NCI-H1694 (cell line): ENCODE measurements around the gene CYTH3.
"Not testable (repeated sequence)": the region's sequence is repeated elsewhere in the genome, so short reads cannot be mapped to it uniquely, and the experiment has no call there.

ENCODE experiments used
- DNase-seq: peaks from one replicate; lab custom pipeline; 2025; lab: John Stamatoyannopoulos, UW

Gene CYTH3

GRCh38 chr7:6272481-6273323 is at the start of gene CYTH3:
Gene CYTH3, minus strand, starts transcription at chr7:6272624. Its CDS starts 117 bp downstream, at chr7:6272507.
- DNase-seq: peak; percentile 18

GRCh38 chr7:6320791-6321190 is 48.4 kb upstream of the CYTH3 start:
- no peak for DNase-seq

GRCh38 chr7:6317797-6318438 is 45.5 kb upstream of the CYTH3 start:
- DNase-seq: no peak

- no peak for DNase-seq
These were observed 43.8 kb upstream of the CYTH3 start for GRCh38 chr7:6316226-6316625.

- no peak for DNase-seq
These were observed 43.3 kb upstream of the CYTH3 start for GRCh38 chr7:6315746-6316145.

- DNase-seq: no peak
These were observed 38.0 kb upstream of the CYTH3 start for GRCh38 chr7:6310271-6310993.

- no peak for DNase-seq
These were observed 35.3 kb upstream of the CYTH3 start for GRCh38 chr7:6307762-6308161.

GRCh38 chr7:6306471-6306870 is 34.0 kb upstream of the CYTH3 start:
- DNase-seq: no peak

- no peak for DNase-seq
These were observed 32.9 kb upstream of the CYTH3 start for GRCh38 chr7:6305330-6305729.

- not testable (repeated sequence) for DNase-seq
These were observed 29.0 kb upstream of the CYTH3 start for GRCh38 chr7:6301446-6301845.

- DNase-seq: no peak
These were observed 27.4 kb upstream of the CYTH3 start for GRCh38 chr7:6299774-6300173.

- no peak for DNase-seq
These were observed 22.4 kb upstream of the CYTH3 start for GRCh38 chr7:6294839-6295238.

GRCh38 chr7:6293202-6293601 is 20.8 kb upstream of the CYTH3 start:
- no peak for DNase-seq

- not testable (repeated sequence) for DNase-seq
These were observed 19.5 kb upstream of the CYTH3 start for GRCh38 chr7:6291941-6292340.

- no peak for DNase-seq
These were observed 19.1 kb upstream of the CYTH3 start for GRCh38 chr7:6291531-6291930.

GRCh38 chr7:6290319-6290741 is 17.9 kb upstream of the CYTH3 start:
- no peak for DNase-seq

- no peak for DNase-seq
These were observed 15.9 kb upstream of the CYTH3 start for GRCh38 chr7:6288270-6288860.

GRCh38 chr7:6286486-6286885 is 14.1 kb upstream of the CYTH3 start:
- no peak for DNase-seq

GRCh38 chr7:6284461-6285360 is 12.3 kb upstream of the CYTH3 start:
- no peak for DNase-seq

- no peak for DNase-seq
These were observed 11.6 kb upstream of the CYTH3 start for GRCh38 chr7:6284055-6284400.

GRCh38 chr7:6283391-6284054 is 11.1 kb upstream of the CYTH3 start:
- DNase-seq: not testable (repeated sequence)
